Loucy (cell line): ENCODE data around the gene UNC5A.

Source experiments
- CTCF ChIP-seq: fragments of 200-600 bp; sonication (generic); conservative IDR thresholded peaks from 2 replicates; pipeline ENCODE4 v1.5.1; 2014; ENCODE audit warnings: mild to moderate bottlenecking, antibody characterized with exemption, low read length
- EZH2phosphoT487 ChIP-seq: fragments of 200-600 bp; IDR thresholded peaks from 2 replicates; pipeline ENCODE4 v1.6.1; 2018; ENCODE audit warnings: antibody characterized with exemption, mild to moderate bottlenecking, moderate library complexity, borderline replicate concordance

DNA sequence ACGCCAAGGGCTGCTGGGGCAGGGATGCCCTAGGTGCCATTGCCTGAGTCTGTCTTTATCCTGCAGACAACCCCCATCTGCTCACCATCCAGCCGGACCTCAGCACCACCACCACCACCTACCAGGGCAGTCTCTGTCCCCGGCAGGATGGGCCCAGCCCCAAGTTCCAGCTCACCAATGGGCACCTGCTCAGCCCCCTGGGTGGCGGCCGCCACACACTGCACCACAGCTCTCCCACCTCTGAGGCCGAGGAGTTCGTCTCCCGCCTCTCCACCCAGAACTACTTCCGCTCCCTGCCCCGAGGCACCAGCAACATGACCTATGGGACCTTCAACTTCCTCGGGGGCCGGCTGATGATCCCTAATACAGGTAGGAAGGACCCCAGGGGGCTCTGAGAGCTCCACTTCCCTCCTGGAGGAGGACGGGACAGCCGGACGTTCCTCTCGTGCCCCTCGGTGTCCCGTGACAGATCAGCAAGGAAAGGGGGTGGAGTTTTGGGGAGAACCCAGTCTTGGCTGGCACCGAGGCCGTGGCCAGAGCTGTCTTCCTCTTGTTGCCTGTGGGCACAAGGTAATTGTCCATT is 63.9 kb downstream of the UNC5A start:
- TF ChIP-seq CTCF (no peak), EZH2phosphoT487 (no peak)
